ENCODE measurements around the gene HOOK1. TPM values are rescaled to one million over a fixed set of nuclear protein-coding genes. Genes with fewer than 3 reads are reported as not detected.

The HOOK1 gene
- total and polyA plus RNA-seq, 2 experiments from 2014 or later, result 27.4 to 27.6 TPM

- Mint-ChIP-seq H3K27ac (no peak overlapping the region), H3K4me1 (peaks cover 5% of the 10 kb centered on the region; the same call in 1 of the 3 replicates), H3K4me3 (no peak overlapping the region), H3K27me3 (ENCODE audit: insufficient read depth, low read depth, poor library complexity) (peaks cover 5% of the 10 kb centered on the region), H3K36me3 (ENCODE audit: low read depth) (peaks cover 3% of the 10 kb centered on the region; the same call in 1 of the 3 replicates), H3K9me3 (no peaks in the 10 kb centered on the region)
- Histone ChIP-seq H3K27me3 (ENCODE audit: insufficient read depth) (no peaks in the 10 kb centered on the region), H4K20me1 (replicated peaks; ENCODE audit: insufficient read depth) (no peaks in the 10 kb centered on the region), H3K36me3 (ENCODE audit: insufficient read depth) (no peaks in the 10 kb centered on the region), H2AFZ (no peak overlapping the region), H3K4me1 (ENCODE audit: insufficient read depth) (no peaks in the 10 kb centered on the region), H3K4me2 (no peak overlapping the region), H3K27ac (ENCODE audit: low read depth) (no peak overlapping the region), H3K4me3 (no peak overlapping the region), H3K9me2 (ENCODE audit: insufficient read depth) (no peaks in the 10 kb centered on the region), H3K79me2 (replicated peaks; ENCODE audit: insufficient read depth) (no peaks in the 10 kb centered on the region), H3F3A (replicated peaks; ENCODE audit: low read depth) (no peaks in the 10 kb centered on the region)
- no peak for DNase-seq (ENCODE audit: low spot score)
- no peak for ATAC-seq
- TF ChIP-seq ZNF114 (CRISPR knock-in tag; IDR thresholded peaks at IDR 0.05) (no peak), ZNF331 (CRISPR knock-in tag; IDR thresholded peaks at IDR 0.05; ENCODE audit: low read depth) (no peak), EZH2phosphoT487 (IDR thresholded peaks at IDR 0.05; ENCODE audit: unreplicated experiment) (no peak), ZNF462 (CRISPR knock-in tag; IDR thresholded peaks at IDR 0.05) (no peak), POLR2AphosphoS5 (IDR thresholded peaks at IDR 0.05; ENCODE audit: low read depth) (no peak), JUNB (IDR thresholded peaks at IDR 0.05; ENCODE audit: unreplicated experiment) (no peak), STAT1 (IDR thresholded peaks at IDR 0.05; ENCODE audit: unreplicated experiment) (no peak)
- TF ChIP-seq, protein P1, sequence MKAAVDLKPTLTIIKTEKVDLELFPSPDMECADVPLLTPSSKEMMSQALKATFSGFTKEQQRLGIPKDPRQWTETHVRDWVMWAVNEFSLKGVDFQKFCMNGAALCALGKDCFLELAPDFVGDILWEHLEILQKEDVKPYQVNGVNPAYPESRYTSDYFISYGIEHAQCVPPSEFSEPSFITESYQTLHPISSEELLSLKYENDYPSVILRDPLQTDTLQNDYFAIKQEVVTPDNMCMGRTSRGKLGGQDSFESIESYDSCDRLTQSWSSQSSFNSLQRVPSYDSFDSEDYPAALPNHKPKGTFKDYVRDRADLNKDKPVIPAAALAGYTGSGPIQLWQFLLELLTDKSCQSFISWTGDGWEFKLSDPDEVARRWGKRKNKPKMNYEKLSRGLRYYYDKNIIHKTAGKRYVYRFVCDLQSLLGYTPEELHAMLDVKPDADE (IDR thresholded peaks at IDR 0.05), result no peak
- TF ChIP-seq, protein P2, sequence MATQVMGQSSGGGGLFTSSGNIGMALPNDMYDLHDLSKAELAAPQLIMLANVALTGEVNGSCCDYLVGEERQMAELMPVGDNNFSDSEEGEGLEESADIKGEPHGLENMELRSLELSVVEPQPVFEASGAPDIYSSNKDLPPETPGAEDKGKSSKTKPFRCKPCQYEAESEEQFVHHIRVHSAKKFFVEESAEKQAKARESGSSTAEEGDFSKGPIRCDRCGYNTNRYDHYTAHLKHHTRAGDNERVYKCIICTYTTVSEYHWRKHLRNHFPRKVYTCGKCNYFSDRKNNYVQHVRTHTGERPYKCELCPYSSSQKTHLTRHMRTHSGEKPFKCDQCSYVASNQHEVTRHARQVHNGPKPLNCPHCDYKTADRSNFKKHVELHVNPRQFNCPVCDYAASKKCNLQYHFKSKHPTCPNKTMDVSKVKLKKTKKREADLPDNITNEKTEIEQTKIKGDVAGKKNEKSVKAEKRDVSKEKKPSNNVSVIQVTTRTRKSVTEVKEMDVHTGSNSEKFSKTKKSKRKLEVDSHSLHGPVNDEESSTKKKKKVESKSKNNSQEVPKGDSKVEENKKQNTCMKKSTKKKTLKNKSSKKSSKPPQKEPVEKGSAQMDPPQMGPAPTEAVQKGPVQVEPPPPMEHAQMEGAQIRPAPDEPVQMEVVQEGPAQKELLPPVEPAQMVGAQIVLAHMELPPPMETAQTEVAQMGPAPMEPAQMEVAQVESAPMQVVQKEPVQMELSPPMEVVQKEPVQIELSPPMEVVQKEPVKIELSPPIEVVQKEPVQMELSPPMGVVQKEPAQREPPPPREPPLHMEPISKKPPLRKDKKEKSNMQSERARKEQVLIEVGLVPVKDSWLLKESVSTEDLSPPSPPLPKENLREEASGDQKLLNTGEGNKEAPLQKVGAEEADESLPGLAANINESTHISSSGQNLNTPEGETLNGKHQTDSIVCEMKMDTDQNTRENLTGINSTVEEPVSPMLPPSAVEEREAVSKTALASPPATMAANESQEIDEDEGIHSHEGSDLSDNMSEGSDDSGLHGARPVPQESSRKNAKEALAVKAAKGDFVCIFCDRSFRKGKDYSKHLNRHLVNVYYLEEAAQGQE (IDR thresholded peaks at IDR 0.05; ENCODE audit: unreplicated experiment), result no peak
These were observed 62.4 kb downstream of the HOOK1 start for GRCh38 chr1:59877108-59877682.

Measured in GM23338 (cell line).